Measurements from ENCODE around the gene LMTK2.

Gene LMTK2

DNA sequence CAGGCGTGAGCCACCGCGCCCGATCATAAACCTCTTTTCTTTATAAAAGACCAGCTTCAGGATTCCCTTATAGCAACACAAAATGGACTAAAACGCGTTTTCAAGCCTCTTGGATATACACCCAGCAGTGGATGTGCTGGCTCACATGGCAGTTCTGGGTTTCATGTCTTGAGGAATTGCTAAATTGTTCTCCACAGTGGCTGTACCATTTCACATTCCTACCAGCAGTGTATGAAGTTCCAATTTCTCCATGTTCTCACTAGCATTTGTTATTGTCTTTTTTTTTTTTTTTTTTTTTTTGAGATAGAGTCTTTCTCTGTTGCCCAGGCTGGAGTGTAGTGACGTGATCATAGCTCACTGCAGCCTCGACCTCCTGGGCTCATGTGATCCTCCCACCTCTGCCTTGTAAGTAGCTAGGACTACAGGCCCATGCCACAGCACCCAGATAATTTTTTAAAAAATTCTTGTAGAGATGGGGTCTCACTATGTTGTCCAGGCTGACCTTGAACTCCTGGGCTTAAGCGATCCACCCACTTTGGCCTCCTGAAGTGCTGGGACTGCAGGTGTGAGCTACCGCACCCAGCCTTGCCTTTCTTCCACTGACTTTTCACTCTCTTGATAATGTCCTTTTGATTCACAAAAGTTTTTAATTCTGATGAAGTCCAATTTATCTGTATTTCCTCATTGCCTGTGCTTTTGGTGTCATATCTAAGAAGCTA, 127.9 kb downstream of the LMTK2 start:
- TF ChIP-seq POLR2A (IDR thresholded peaks at IDR 0.05; ENCODE audit: low read depth, low read length) (no peak), TAF1 (IDR thresholded peaks at IDR 0.05; ENCODE audit: low read depth, low read length) (no peak), POLR2AphosphoS5 (IDR thresholded peaks at IDR 0.05; ENCODE audit: low read depth, low read length) (no peak), PAX5 (IDR thresholded peaks at IDR 0.05; ENCODE audit: insufficient read depth, low read length, severe bottlenecking) (no peak), SPI1 (IDR thresholded peaks at IDR 0.05; ENCODE audit: low read depth, low read length) (no peak), POU2F2 (IDR thresholded peaks at IDR 0.05; ENCODE audit: low read depth, low read length) (no peak)
- no peak for FAIRE-seq
- no peak for DNase-seq (ENCODE audit: insufficient read length, low spot score)

DNA sequence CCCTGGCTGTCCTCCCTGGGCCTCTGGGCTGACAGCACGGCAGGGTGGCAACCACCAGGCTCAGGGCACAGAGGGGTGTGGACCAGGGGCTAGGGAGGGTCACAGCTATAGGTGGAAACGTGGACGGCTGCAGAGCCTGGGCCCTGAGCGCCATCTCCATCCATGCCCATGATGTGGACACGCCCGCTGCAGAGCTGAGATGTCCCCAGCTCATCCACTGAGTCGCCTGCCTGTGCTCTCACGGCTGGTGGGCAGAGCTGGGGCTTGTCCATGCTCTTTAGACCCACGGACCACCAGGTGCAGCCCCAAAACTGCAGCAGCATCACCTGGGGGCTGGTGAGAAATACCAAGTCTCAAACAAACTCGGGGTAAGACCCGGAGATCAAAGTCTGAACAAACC, 129.2 kb downstream of the LMTK2 start:
- TF ChIP-seq POLR2AphosphoS5 (IDR thresholded peaks at IDR 0.05; ENCODE audit: low read depth, low read length) (no peak), PAX5 (IDR thresholded peaks at IDR 0.05; ENCODE audit: insufficient read depth, low read length, severe bottlenecking) (no peak), POLR2A (IDR thresholded peaks at IDR 0.05; ENCODE audit: low read depth, low read length) (no peak), POU2F2 (IDR thresholded peaks at IDR 0.05; ENCODE audit: low read depth, low read length) (no peak), TAF1 (IDR thresholded peaks at IDR 0.05; ENCODE audit: low read depth, low read length) (no peak), SPI1 (IDR thresholded peaks at IDR 0.05; ENCODE audit: low read depth, low read length) (no peak)
- FAIRE-seq: no peak
- DNase-seq (ENCODE audit: insufficient read length, low spot score): no peak

DNA sequence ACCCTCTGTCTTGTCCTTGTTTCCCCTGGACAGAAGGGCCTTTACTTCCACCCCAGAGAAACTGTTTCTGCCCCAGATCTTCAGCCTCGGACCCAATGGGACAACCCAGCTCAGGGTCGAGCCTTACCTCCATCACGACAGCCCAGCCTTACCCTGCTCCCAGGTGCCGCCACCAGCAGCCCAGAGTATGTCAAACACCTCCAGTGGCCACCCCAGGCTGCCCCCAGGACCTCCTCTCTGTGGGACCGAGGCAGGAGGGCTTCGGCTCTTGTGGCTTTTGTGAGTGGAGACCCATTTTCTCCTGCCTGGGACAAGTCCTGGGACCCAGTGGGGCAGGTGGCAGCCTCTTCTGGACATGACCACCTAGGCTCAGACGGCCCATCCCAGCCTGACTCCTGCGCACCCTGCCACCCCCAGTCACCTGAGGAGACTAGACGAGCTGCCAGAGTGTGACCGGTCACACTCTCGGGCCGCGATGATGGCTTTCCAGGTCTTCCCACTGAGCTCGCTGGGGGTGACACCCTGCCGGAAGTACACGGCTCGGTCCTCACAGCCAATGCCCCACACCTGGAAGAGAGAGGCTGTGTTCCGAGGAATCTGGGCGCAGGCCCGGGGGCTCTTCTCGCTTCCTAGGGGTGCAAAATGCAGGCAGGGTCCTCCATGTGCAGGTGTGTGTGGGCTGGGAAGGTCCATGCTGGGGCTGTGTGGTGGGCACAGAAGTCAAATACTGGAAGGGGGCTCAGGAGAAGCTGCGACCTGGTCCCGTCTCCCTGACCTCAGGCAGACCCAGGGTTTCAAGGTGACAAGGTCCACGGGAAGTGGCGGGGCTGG, 129.9 kb downstream of the LMTK2 start:
- DNase-seq (ENCODE audit: insufficient read length, low spot score) (no peak), FAIRE-seq (no peak)
- TF ChIP-seq POLR2A (IDR thresholded peaks at IDR 0.05; ENCODE audit: low read depth, low read length) (no peak), POU2F2 (IDR thresholded peaks at IDR 0.05; ENCODE audit: low read depth, low read length) (no peak), PAX5 (IDR thresholded peaks at IDR 0.05; ENCODE audit: insufficient read depth, low read length, severe bottlenecking) (no peak), SPI1 (IDR thresholded peaks at IDR 0.05; ENCODE audit: low read depth, low read length) (no peak), TAF1 (IDR thresholded peaks at IDR 0.05; ENCODE audit: low read depth, low read length) (no peak), POLR2AphosphoS5 (IDR thresholded peaks at IDR 0.05; ENCODE audit: low read depth, low read length) (no peak)

- FAIRE-seq: no peak
- TF ChIP-seq TAF1 (IDR thresholded peaks at IDR 0.05; ENCODE audit: low read depth, low read length) (no peak), POLR2AphosphoS5 (IDR thresholded peaks at IDR 0.05; ENCODE audit: low read depth, low read length) (no peak), POU2F2 (IDR thresholded peaks at IDR 0.05; ENCODE audit: low read depth, low read length) (no peak), SPI1 (IDR thresholded peaks at IDR 0.05; ENCODE audit: low read depth, low read length) (no peak), POLR2A (IDR thresholded peaks at IDR 0.05; ENCODE audit: low read depth, low read length) (no peak), PAX5 (IDR thresholded peaks at IDR 0.05; ENCODE audit: insufficient read depth, low read length, severe bottlenecking) (no peak)
- DNase-seq (ENCODE audit: insufficient read length, low spot score): no peak
Measured at GRCh38 chr7:98238076-98238475, 131.4 kb downstream of the LMTK2 start.

DNA sequence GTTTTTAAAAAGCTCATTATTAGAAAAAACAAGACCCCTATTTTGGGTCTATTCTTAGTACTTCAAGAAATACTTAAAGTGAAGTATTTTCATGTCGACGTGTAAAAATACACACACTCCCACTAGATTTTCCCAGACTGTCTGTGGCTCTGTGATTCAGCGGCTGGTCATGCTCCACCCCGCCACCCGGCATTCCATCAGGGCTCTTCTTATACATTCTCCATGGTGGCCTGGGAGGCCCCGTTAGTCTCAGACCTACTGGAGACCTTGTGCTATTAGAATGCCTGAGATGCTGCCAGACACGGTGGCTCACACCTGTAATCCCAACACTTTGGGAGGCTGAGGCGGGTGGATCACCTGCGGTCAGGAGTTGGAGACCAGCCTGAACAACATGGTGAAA, 132.3 kb downstream of the LMTK2 start:
- FAIRE-seq (no peak), DNase-seq (ENCODE audit: insufficient read length, low spot score) (no peak)
- TF ChIP-seq SPI1 (IDR thresholded peaks at IDR 0.05; ENCODE audit: low read depth, low read length): no peak
- TF ChIP-seq PAX5 (IDR thresholded peaks at IDR 0.05; ENCODE audit: insufficient read depth, low read length, severe bottlenecking): no peak
- TF ChIP-seq POU2F2 (IDR thresholded peaks at IDR 0.05; ENCODE audit: low read depth, low read length): no peak
- TF ChIP-seq POLR2AphosphoS5 (IDR thresholded peaks at IDR 0.05; ENCODE audit: low read depth, low read length): no peak
- TF ChIP-seq TAF1 (IDR thresholded peaks at IDR 0.05; ENCODE audit: low read depth, low read length): no peak
- TF ChIP-seq POLR2A (IDR thresholded peaks at IDR 0.05; ENCODE audit: low read depth, low read length): no peak

DNA sequence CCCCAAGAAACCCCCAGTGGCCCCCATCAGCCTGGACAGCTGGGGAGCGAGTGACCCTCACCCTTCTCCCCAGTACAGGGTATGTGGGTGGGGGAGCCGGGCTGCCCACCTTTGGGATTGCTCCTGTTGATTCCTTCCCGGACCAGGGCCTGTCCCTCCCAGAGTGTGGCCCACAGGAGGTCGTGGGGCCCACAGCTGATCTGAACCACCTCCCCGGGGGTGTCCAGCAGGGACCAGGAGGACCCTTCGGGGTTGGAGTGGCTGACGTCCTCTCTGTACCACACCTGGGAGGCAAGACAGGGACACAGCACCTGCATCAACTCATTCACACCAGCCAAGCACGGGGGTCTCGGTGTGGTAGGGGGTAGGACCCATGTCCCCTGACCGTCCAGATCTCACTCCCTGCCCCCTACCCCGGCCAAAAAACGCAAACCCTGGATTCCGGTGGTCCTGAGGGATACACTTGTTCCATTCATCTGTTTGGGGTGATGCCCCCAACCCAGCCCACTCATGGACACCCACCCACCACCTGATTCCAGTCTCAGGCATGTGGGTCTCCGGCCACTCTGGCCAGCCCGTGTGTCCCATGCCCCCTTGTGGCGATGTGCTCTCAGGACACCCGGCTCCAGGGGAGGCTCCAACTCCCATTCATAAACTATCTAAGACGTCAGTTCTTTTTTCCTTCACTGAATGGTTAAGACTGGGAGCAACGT, 134.5 kb downstream of the LMTK2 start:
- DNase-seq (ENCODE audit: insufficient read length, low spot score): peak; percentile 84
- TF ChIP-seq TAF1 (IDR thresholded peaks at IDR 0.05; ENCODE audit: low read depth, low read length) (no peak), POLR2AphosphoS5 (IDR thresholded peaks at IDR 0.05; ENCODE audit: low read depth, low read length) (no peak), PAX5 (IDR thresholded peaks at IDR 0.05; ENCODE audit: insufficient read depth, low read length, severe bottlenecking) (no peak), POU2F2 (IDR thresholded peaks at IDR 0.05; ENCODE audit: low read depth, low read length) (no peak), POLR2A (IDR thresholded peaks at IDR 0.05; ENCODE audit: low read depth, low read length) (no peak), SPI1 (IDR thresholded peaks at IDR 0.05; ENCODE audit: low read depth, low read length) (no peak)
- peak; percentile 78 for FAIRE-seq

DNA sequence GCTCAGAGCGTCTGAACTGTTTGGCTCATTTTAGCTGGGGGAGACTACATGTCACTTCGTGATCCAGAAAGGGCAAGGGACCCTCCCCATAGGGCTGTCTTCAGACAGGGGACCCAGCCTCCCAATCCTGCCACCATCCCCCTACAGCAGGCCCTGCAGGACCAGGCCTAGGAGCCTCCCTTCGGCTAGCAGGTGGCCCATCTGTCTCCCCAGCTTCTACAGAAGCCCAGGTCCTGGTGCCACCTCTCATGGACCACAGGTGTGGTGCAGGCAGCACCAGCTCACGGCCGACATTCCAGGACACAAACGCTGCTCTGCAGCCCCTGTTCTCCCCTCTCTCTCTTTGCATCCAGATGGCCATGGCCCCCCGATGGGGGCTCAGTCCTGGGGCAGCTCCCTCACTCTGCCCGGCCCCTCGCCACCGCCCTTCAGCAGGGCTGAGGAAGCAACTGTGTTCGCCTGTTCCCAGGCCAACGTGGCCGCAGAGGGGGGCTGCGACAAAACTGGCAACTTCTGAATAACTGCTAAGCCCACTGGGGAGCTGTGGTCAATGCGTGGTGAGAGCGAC, 135.1 kb downstream of the LMTK2 start:
- no peak for FAIRE-seq
- TF ChIP-seq POLR2A (IDR thresholded peaks at IDR 0.05; ENCODE audit: low read depth, low read length): no peak
- TF ChIP-seq POLR2AphosphoS5 (IDR thresholded peaks at IDR 0.05; ENCODE audit: low read depth, low read length): no peak
- TF ChIP-seq TAF1 (IDR thresholded peaks at IDR 0.05; ENCODE audit: low read depth, low read length): no peak
- TF ChIP-seq SPI1 (IDR thresholded peaks at IDR 0.05; ENCODE audit: low read depth, low read length): no peak
- no peak for TF ChIP-seq PAX5 (IDR thresholded peaks at IDR 0.05; ENCODE audit: insufficient read depth, low read length, severe bottlenecking)
- no peak for TF ChIP-seq POU2F2 (IDR thresholded peaks at IDR 0.05; ENCODE audit: low read depth, low read length)
- DNase-seq (ENCODE audit: insufficient read length, low spot score): no peak

- DNase-seq (ENCODE audit: insufficient read length, low spot score) (no peak), FAIRE-seq (peak; percentile 61)
- TF ChIP-seq PAX5 (IDR thresholded peaks at IDR 0.05; ENCODE audit: insufficient read depth, low read length, severe bottlenecking) (no peak), POU2F2 (IDR thresholded peaks at IDR 0.05; ENCODE audit: low read depth, low read length) (no peak), POLR2AphosphoS5 (IDR thresholded peaks at IDR 0.05; ENCODE audit: low read depth, low read length) (no peak), TAF1 (IDR thresholded peaks at IDR 0.05; ENCODE audit: low read depth, low read length) (no peak), SPI1 (IDR thresholded peaks at IDR 0.05; ENCODE audit: low read depth, low read length) (no peak), POLR2A (IDR thresholded peaks at IDR 0.05; ENCODE audit: low read depth, low read length) (no peak)
Measured at GRCh38 chr7:98242342-98242741, 135.7 kb downstream of the LMTK2 start.
